ENCODE data around the gene MRPS34. TPM values are rescaled to one million over a fixed set of nuclear protein-coding genes. Genes with fewer than 3 reads are reported as not detected.

MRPS34 gene
- total and polyA plus RNA-seq, 4 donors: 42.4 to 100 (median 58.7) TPM

- DNase-seq (ENCODE audit: low spot score): peak; percentile 34
- H3K36me3 ChIP-seq (ENCODE audit: control insufficient read depth in 4 of 4, insufficient read depth in 3 of 4, low read depth in 1 of 4, low read length in 3 of 4): peaks cover 6 to 22% (median 17%) of the 10 kb centered on the region in 4 donors
- WGBS: 91% methylated on average over 11 of the region's 11 CpGs
Observed at GRCh38 chr16:1815461-1815860, 42.5 kb upstream of the MRPS34 start.

GRCh38 chr16:1812732-1813163 lies 39.8 kb upstream of the MRPS34 start:
- no peaks in the 10 kb centered on the region for H3K27me3 ChIP-seq (ENCODE audit: control insufficient read depth in 4 of 4, insufficient read depth in 4 of 4, low read length in 3 of 4)
- H3K36me3 ChIP-seq (ENCODE audit: control insufficient read depth in 4 of 4, insufficient read depth in 3 of 4, low read depth in 1 of 4, low read length in 3 of 4): peaks cover 19 to 28% (median 22%) of the 10 kb centered on the region in 4 donors
- 18% methylated on average over 17 of the region's 17 CpGs for WGBS
- H3K27ac ChIP-seq (ENCODE audit: low read depth in 1 of 2, low read length in 2 of 2): peak overlapping the region in 1 of 2 donors; percentile 57
- no peak overlapping the region for H3K9ac ChIP-seq (ENCODE audit: low read depth in 1 of 2, low read length in 2 of 2)
- peaks cover 0 to 37% (median 28%) of the 10 kb centered on the region in 4 donors for H3K4me1 ChIP-seq (ENCODE audit: control insufficient read depth in 4 of 4, insufficient read depth in 4 of 4, low read length in 3 of 4)
- TF ChIP-seq YY1 (IDR thresholded peaks at IDR 0.05) (no peak), EGR1 (IDR thresholded peaks at IDR 0.05; ENCODE audit: low read depth in 2 of 2) (peak; percentile 59 to 63), REST (IDR thresholded peaks at IDR 0.05) (no peak), TAF1 (conservative IDR thresholded peaks at IDR 0.05) (no peak), MAX (IDR thresholded peaks at IDR 0.05) (peak; percentile 87), FOXA1 (IDR thresholded peaks at IDR 0.05) (no peak), ATF3 (IDR thresholded peaks at IDR 0.05) (no peak), CTCF (IDR thresholded peaks at IDR 0.05; ENCODE audit: low read depth, low read length, missing input control) (peak; percentile 62), FOXA2 (IDR thresholded peaks at IDR 0.05) (peak; percentile 38), SP1 (IDR thresholded peaks at IDR 0.05) (peak; percentile 49), JUND (IDR thresholded peaks at IDR 0.05) (no peak), ZBTB33 (IDR thresholded peaks at IDR 0.05) (no peak), NR2F2 (IDR thresholded peaks at IDR 0.05) (no peak), RXRA (IDR thresholded peaks at IDR 0.05) (peak; percentile 63 to 66), GABPA (IDR thresholded peaks at IDR 0.05 in 1 of 2, conservative IDR thresholded peaks at IDR 0.05 in 1 of 2) (peak in 1 of 2 donors; percentile 68), HNF4G (IDR thresholded peaks at IDR 0.05) (no peak), RAD21 (IDR thresholded peaks at IDR 0.05) (peak; percentile 86 to 89), HNF4A (conservative IDR thresholded peaks at IDR 0.05) (peak; percentile 35 to 38)
- no peaks in the 10 kb centered on the region for H3K9me3 ChIP-seq (ENCODE audit: control insufficient read depth in 4 of 4, low read length in 3 of 4)
- peak; percentile 80 for DNase-seq (ENCODE audit: low spot score)
- H3K4me3 ChIP-seq (ENCODE audit: low read depth in 1 of 3, low read length in 3 of 3): no peak overlapping the region

More at GRCh38 chr16:1815461-1815860, 42.5 kb upstream of the MRPS34 start:
- TF ChIP-seq HNF4A (conservative IDR thresholded peaks at IDR 0.05) (no peak), GABPA (IDR thresholded peaks at IDR 0.05 in 1 of 2, conservative IDR thresholded peaks at IDR 0.05 in 1 of 2) (no peak), SP1 (IDR thresholded peaks at IDR 0.05) (no peak), HNF4G (IDR thresholded peaks at IDR 0.05) (no peak), JUND (IDR thresholded peaks at IDR 0.05) (no peak), TAF1 (conservative IDR thresholded peaks at IDR 0.05) (no peak)
- Histone ChIP-seq H3K27me3 (ENCODE audit: control insufficient read depth in 4 of 4, insufficient read depth in 4 of 4, low read length in 3 of 4) (no peaks in the 10 kb centered on the region), H3K27ac (ENCODE audit: low read depth in 1 of 2, low read length in 2 of 2) (peak overlapping the region; percentile 46 to 47), H3K9ac (ENCODE audit: low read depth in 1 of 2, low read length in 2 of 2) (no peak overlapping the region), H3K4me1 (ENCODE audit: control insufficient read depth in 4 of 4, insufficient read depth in 4 of 4, low read length in 3 of 4) (peaks cover 0 to 62% (median 54%) of the 10 kb centered on the region in 4 donors), H3K4me3 (ENCODE audit: low read depth in 1 of 3, low read length in 3 of 3) (no peak overlapping the region), H3K9me3 (ENCODE audit: control insufficient read depth in 4 of 4, low read length in 3 of 4) (no peaks in the 10 kb centered on the region)

Measured in liver (tissue), 9 donors.